HEK293 (cell line): ENCODE data around the gene GNB3.

Experiments
- EGR2 ChIP-seq: fragments of 450-650 bp; formaldehyde crosslinking; IDR thresholded peaks from 2 replicates; pipeline ENCODE4 v1.5.1; 2016; ENCODE audit warnings: low read depth, missing biosample characterization, missing genetic modification characterization
- GLI4 ChIP-seq: fragments of 450-650 bp; formaldehyde crosslinking; IDR thresholded peaks from 2 replicates; pipeline ENCODE4 v1.5.1; 2016; ENCODE audit warnings: missing biosample characterization, missing genetic modification characterization
- GLIS2 ChIP-seq: fragments of 450-650 bp; formaldehyde crosslinking; IDR thresholded peaks from 2 replicates; pipeline ENCODE4 v1.5.1; 2016; ENCODE audit warnings: missing biosample characterization, missing genetic modification characterization
- KLF8 ChIP-seq: fragments of 450-650 bp; formaldehyde crosslinking; IDR thresholded peaks from 2 replicates; pipeline ENCODE4 v1.5.1; 2016; ENCODE audit warnings: missing biosample characterization, missing genetic modification characterization
- MEIS1 ChIP-seq: sonication (generic); formaldehyde crosslinking; IDR thresholded peaks from 2 replicates; pipeline ENCODE4 v1.8.1; 2022; ENCODE audit warnings: missing genetic modification reagents, mild to moderate bottlenecking, borderline replicate concordance
- OSR2 ChIP-seq: fragments of 450-650 bp; formaldehyde crosslinking; IDR thresholded peaks from 2 replicates; pipeline ENCODE4 v1.5.1; 2016; ENCODE audit warnings: missing biosample characterization, missing genetic modification characterization
- SCRT1 ChIP-seq: fragments of 450-650 bp; formaldehyde crosslinking; IDR thresholded peaks from 2 replicates; pipeline ENCODE4 v1.5.1; 2016; ENCODE audit warnings: missing biosample characterization, missing genetic modification characterization, borderline replicate concordance
- ZBTB17 ChIP-seq: fragments of 450-650 bp; formaldehyde crosslinking; IDR thresholded peaks from 2 replicates; pipeline ENCODE4 v1.5.1; 2016; ENCODE audit warnings: missing biosample characterization, missing genetic modification characterization
- ZEB2 ChIP-seq: fragments of 450-650 bp; formaldehyde crosslinking; IDR thresholded peaks from 2 replicates; pipeline ENCODE4 v1.5.1; 2016; ENCODE audit warnings: missing biosample characterization, missing genetic modification characterization
- ZNF2 ChIP-seq: fragments of 450-650 bp; formaldehyde crosslinking; IDR thresholded peaks from 2 replicates; pipeline ENCODE4 v1.5.1; 2016; ENCODE audit warnings: missing biosample characterization, missing genetic modification characterization
- ZNF24 ChIP-seq: fragments of 450-650 bp; formaldehyde crosslinking; IDR thresholded peaks from 2 replicates; pipeline ENCODE4 v1.5.1; 2016; ENCODE audit warnings: missing biosample characterization, missing genetic modification characterization
- ZNF324 ChIP-seq: fragments of 450-650 bp; formaldehyde crosslinking; IDR thresholded peaks from 2 replicates; pipeline ENCODE4 v1.5.1; 2016; ENCODE audit warnings: missing biosample characterization, missing genetic modification characterization
- ZNF394 ChIP-seq: fragments of 450-650 bp; formaldehyde crosslinking; IDR thresholded peaks from 2 replicates; pipeline ENCODE4 v1.5.1; 2016; ENCODE audit warnings: missing biosample characterization, missing genetic modification characterization, mild to moderate bottlenecking, moderate library complexity, borderline replicate concordance
- ZNF416 ChIP-seq: fragments of 450-650 bp; formaldehyde crosslinking; IDR thresholded peaks from 2 replicates; pipeline ENCODE4 v1.5.1; 2016; ENCODE audit warnings: missing biosample characterization, missing genetic modification characterization
- ZNF423 ChIP-seq: fragments of 450-650 bp; formaldehyde crosslinking; IDR thresholded peaks from 2 replicates; pipeline ENCODE4 v1.5.1; 2016; ENCODE audit warnings: missing biosample characterization, missing genetic modification characterization
- ZNF555 ChIP-seq: fragments of 450-650 bp; formaldehyde crosslinking; conservative IDR thresholded peaks from 2 replicates; pipeline ENCODE4 v1.5.1; 2017; ENCODE audit warnings: missing biosample characterization, mild to moderate bottlenecking, missing genetic modification characterization, inconsistent platforms
- ZNF571 ChIP-seq: fragments of 450-650 bp; formaldehyde crosslinking; IDR thresholded peaks from 2 replicates; pipeline ENCODE4 v1.5.0; 2017; ENCODE audit warnings: missing biosample characterization, missing genetic modification characterization
- ZNF610 ChIP-seq: fragments of 450-650 bp; formaldehyde crosslinking; IDR thresholded peaks from 2 replicates; pipeline ENCODE4 v1.5.1; 2016; ENCODE audit warnings: missing biosample characterization, missing genetic modification characterization, borderline replicate concordance
- ZNF624 ChIP-seq: fragments of 450-650 bp; formaldehyde crosslinking; IDR thresholded peaks from 2 replicates; pipeline ENCODE4 v1.5.1; 2017; ENCODE audit warnings: missing biosample characterization, missing genetic modification characterization
- ZNF654 ChIP-seq: fragments of 450-650 bp; formaldehyde crosslinking; IDR thresholded peaks from 2 replicates; pipeline ENCODE4 v1.5.1; 2016; ENCODE audit warnings: low read depth, missing biosample characterization, missing genetic modification characterization
- ZNF701 ChIP-seq: fragments of 450-650 bp; formaldehyde crosslinking; IDR thresholded peaks from 2 replicates; pipeline ENCODE4 v1.5.1; 2016; ENCODE audit warnings: missing biosample characterization, missing genetic modification characterization
- ZNF747 ChIP-seq: fragments of 450-650 bp; formaldehyde crosslinking; IDR thresholded peaks from 2 replicates; pipeline ENCODE4 v1.5.1; 2016; ENCODE audit warnings: missing biosample characterization, missing genetic modification characterization
- ZNF776 ChIP-seq: fragments of 450-650 bp; formaldehyde crosslinking; IDR thresholded peaks from 2 replicates; pipeline ENCODE4 v1.5.0; 2017; ENCODE audit warnings: missing biosample characterization, missing genetic modification characterization, borderline replicate concordance
- ZNF785 ChIP-seq: fragments of 450-650 bp; formaldehyde crosslinking; IDR thresholded peaks from 2 replicates; pipeline ENCODE4 v1.5.1; 2016; ENCODE audit warnings: missing biosample characterization, missing genetic modification characterization
- ZXDB ChIP-seq: fragments of 450-650 bp; formaldehyde crosslinking; IDR thresholded peaks from 2 replicates; pipeline ENCODE4 v1.5.1; 2016; ENCODE audit warnings: missing biosample characterization, missing genetic modification characterization
- TF ChIP-seq, protein P1 (sequence below): fragments of 450-650 bp; formaldehyde crosslinking; IDR thresholded peaks from 2 replicates; pipeline ENCODE4 v1.5.1; 2016; ENCODE audit warnings: missing biosample characterization, missing genetic modification characterization
- TF ChIP-seq, protein P2 (sequence below): fragments of 450-650 bp; formaldehyde crosslinking; IDR thresholded peaks from 2 replicates; pipeline ENCODE4 v1.5.1; 2017; ENCODE audit warnings: missing biosample characterization, missing genetic modification characterization
- TF ChIP-seq, protein P3 (sequence below): fragments of 450-650 bp; formaldehyde crosslinking; IDR thresholded peaks from 2 replicates; pipeline ENCODE4 v1.5.1; 2017; ENCODE audit warnings: missing biosample characterization, missing genetic modification characterization
- TF ChIP-seq, protein P4 (sequence below): fragments of 450-650 bp; formaldehyde crosslinking; optimal IDR thresholded peaks from 2 replicates; pipeline ENCODE3; 2016; ENCODE audit warnings: missing biosample characterization, mild to moderate bottlenecking, missing genetic modification characterization
- TF ChIP-seq, protein P5 (sequence below): fragments of 450-650 bp; formaldehyde crosslinking; IDR thresholded peaks from 2 replicates; pipeline ENCODE4 v1.5.1; 2016; ENCODE audit warnings: missing biosample characterization, missing genetic modification characterization

The GNB3 gene

DNA sequence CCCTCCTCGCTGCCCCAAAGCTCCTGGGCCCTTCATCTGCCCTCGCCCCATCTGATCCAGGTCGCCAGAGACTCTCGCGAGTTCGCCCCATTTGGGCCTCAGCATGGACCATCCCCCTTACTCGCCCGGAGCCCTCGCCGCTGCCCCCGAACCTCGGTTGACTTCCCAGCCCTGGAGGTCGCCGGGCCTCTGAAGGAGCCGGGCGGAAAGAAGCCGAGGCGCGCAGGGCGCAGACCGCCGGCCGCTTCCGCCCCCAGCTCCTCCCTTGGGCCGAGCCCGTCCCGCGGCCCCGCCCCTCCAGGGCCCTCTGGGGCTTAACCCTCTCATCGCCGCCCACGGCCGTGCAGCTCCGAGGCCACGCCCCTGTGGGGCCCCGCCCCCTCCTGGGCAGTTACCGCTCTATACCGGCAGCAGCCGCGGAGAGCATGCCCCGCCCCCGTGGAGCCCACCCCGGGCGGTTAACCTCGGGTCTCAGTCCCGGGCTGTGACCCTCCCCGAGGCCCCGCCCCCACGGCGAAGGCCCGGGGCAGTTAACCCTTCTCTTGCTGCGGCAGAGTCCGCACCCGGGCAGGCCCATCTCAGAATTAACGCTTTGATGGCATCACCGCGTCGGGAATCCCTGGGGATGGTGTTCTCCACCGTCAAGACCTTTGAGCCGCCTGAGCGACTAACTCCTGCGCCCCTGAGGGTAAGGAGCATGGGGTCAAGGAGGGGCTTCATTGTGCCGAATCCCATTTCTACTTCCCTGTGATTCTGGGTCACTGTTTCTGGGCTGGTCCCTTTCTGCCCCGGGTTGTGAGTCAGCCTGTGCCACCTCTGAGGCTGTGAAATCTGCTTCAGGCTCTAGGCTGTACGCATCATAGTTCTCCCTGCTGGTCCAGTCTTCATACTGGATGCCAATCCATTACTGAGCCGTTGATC is 32.6 kb downstream of the GNB3 start, which contains the start of gene SPSB2 (continued):
- peak; percentile 61 for TF ChIP-seq EGR2 (tag by site-specific recombination)
- peak; percentile 79 for TF ChIP-seq OSR2
- TF ChIP-seq, protein P1, sequence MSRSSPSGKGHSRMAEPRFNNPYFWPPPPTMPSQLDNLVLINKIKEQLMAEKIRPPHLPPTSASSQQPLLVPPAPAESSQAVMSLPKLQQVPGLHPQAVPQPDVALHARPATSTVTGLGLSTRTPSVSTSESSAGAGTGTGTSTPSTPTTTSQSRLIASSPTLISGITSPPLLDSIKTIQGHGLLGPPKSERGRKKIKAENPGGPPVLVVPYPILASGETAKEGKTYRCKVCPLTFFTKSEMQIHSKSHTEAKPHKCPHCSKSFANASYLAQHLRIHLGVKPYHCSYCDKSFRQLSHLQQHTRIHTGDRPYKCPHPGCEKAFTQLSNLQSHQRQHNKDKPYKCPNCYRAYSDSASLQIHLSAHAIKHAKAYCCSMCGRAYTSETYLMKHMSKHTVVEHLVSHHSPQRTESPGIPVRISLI (tag by site-specific recombination), result no peak
- TF ChIP-seq ZNF776 (tag by site-specific recombination), result no peak
- 0 out of 2 replicates have a peak, but pooled peaks have one; percentile 17 for TF ChIP-seq ZNF24 (tag by site-specific recombination)
- no peak for TF ChIP-seq ZNF555 (tag by site-specific recombination)
- no peak for TF ChIP-seq ZNF785 (tag by site-specific recombination)
- peak; percentile 70; the same call in 1 of the 2 replicates for TF ChIP-seq ZXDB (tag by site-specific recombination)
- TF ChIP-seq ZNF423 (tag by site-specific recombination), result no peak
- no peak for TF ChIP-seq ZNF747 (tag by site-specific recombination)
- TF ChIP-seq, protein P2, sequence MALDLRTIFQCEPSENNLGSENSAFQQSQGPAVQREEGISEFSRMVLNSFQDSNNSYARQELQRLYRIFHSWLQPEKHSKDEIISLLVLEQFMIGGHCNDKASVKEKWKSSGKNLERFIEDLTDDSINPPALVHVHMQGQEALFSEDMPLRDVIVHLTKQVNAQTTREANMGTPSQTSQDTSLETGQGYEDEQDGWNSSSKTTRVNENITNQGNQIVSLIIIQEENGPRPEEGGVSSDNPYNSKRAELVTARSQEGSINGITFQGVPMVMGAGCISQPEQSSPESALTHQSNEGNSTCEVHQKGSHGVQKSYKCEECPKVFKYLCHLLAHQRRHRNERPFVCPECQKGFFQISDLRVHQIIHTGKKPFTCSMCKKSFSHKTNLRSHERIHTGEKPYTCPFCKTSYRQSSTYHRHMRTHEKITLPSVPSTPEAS (tag by site-specific recombination), result no peak
- TF ChIP-seq, protein P3, sequence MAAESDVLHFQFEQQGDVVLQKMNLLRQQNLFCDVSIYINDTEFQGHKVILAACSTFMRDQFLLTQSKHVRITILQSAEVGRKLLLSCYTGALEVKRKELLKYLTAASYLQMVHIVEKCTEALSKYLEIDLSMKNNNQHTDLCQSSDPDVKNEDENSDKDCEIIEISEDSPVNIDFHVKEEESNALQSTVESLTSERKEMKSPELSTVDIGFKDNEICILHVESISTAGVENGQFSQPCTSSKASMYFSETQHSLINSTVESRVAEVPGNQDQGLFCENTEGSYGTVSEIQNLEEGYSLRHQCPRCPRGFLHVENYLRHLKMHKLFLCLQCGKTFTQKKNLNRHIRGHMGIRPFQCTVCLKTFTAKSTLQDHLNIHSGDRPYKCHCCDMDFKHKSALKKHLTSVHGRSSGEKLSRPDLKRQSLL (tag by site-specific recombination), result peak; percentile 64
- TF ChIP-seq ZNF624, result no peak
- no peak for TF ChIP-seq ZNF701
- TF ChIP-seq ZNF324 (tag by site-specific recombination), result no peak; the same call in 1 of the 2 replicates
- TF ChIP-seq ZNF2, result 0 out of 2 replicates have a peak, but pooled peaks have one; percentile 21
- TF ChIP-seq, protein P4, sequence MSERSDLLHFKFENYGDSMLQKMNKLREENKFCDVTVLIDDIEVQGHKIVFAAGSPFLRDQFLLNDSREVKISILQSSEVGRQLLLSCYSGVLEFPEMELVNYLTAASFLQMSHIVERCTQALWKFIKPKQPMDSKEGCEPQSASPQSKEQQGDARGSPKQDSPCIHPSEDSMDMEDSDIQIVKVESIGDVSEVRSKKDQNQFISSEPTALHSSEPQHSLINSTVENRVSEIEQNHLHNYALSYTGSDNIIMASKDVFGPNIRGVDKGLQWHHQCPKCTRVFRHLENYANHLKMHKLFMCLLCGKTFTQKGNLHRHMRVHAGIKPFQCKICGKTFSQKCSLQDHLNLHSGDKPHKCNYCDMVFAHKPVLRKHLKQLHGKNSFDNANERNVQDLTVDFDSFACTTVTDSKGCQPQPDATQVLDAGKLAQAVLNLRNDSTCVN (tag by site-specific recombination), result peak; percentile 71
- peak; percentile 77 for TF ChIP-seq GLIS2 (tag by site-specific recombination)
- no peak for TF ChIP-seq ZNF571 (tag by site-specific recombination)
- TF ChIP-seq ZNF394 (tag by site-specific recombination), result peak; percentile 73; the same call in 1 of the 2 replicates
- no peak for TF ChIP-seq MEIS1 (CRISPR knock-in tag)
- TF ChIP-seq GLI4 (tag by site-specific recombination), result peak; percentile 62
- TF ChIP-seq ZNF416 (tag by site-specific recombination), result no peak
- TF ChIP-seq, protein P5, sequence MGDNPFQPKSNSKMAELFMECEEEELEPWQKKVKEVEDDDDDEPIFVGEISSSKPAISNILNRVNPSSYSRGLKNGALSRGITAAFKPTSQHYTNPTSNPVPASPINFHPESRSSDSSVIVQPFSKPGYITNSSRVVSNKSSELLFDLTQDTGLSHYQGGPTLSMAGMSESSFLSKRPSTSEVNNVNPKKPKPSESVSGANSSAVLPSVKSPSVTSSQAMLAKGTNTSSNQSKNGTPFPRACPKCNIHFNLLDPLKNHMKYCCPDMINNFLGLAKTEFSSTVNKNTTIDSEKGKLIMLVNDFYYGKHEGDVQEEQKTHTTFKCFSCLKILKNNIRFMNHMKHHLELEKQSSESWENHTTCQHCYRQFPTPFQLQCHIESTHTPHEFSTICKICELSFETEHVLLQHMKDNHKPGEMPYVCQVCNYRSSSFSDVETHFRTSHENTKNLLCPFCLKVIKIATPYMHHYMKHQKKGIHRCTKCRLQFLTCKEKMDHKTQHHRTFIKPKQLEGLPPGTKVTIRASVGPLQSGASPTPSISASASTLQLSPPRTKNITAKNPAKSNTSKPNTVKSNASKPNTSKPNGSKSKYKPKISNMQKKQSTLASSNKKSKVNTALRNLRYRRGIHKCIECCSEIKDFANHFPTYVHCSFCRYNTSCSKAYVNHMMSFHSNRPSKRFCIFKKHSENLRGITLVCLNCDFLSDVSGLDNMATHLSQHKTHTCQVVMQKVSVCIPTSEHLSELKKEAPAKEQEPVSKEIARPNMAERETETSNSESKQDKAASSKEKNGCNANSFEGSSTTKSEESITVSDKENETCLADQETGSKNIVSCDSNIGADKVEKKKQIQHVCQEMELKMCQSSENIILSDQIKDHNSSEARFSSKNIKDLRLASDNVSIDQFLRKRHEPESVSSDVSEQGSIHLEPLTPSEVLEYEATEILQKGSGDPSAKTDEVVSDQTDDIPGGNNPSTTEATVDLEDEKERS, result no peak
- TF ChIP-seq ZNF610, result 0 out of 2 replicates have a peak, but pooled peaks have one; percentile 18
- peak; percentile 85 for TF ChIP-seq ZEB2
- TF ChIP-seq KLF8, result peak; percentile 89
- TF ChIP-seq SCRT1 (tag by site-specific recombination), result no peak
- TF ChIP-seq ZBTB17, result peak; percentile 92
- no peak for TF ChIP-seq ZNF654
